DMS 273 (cell line): ENCODE results near the gene MPC1.

Experiments
- DNase-seq: peaks from one replicate; lab custom pipeline; 2025; ENCODE audit not compliant: unreplicated experiment; lab: John Stamatoyannopoulos, UW

The MPC1 gene

GRCh38 chr6:166318649-166319600 is 63.8 kb downstream of the MPC1 start:
- DNase-seq, result peak; percentile 74

DNA sequence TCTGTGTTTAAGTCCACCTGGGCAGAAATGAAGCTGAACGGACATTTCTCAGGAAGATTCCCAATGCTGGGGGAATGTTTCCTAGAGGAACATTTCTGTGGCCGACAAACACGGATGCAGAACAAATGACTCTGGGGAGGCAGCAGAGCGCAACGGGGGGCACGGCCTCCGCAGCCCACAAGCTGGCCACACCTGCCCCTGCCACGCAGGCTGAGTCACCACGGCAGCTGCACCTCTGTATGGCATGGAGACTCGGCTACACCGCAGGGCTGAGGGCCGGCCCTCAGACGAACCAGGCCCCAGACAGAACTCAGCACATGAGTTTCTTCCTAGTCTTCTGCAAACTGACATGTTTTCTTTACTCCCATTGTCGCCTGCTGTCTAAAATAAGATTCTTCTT is 64.5 kb downstream of the MPC1 start:
- DNase-seq, result no peak

- DNase-seq, result peak; percentile 7
Measured at GRCh38 chr6:166317261-166318212, 65.2 kb downstream of the MPC1 start.

DNA sequence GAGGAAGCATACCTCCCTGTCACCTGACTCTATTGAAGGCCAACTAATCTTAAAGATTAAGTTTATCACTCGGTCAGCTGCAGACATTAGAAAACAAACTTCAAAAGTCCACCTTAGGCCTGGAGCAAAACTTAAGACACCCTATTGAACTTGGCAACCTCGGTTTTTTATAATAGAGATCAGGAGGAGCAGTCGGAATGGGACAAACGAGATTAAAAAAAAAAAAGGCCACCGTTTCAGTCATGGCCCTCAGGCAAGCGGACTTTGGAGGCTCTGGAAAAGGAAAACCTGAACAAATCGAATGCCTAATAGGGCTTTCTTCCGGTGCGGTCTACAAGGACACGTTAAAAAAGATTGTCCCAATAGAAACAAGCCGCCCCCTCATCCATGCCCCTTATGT is 67.3 kb downstream of the MPC1 start:
- no peak for DNase-seq
